H1 (cell line): ENCODE results near the gene PIF1. TPM values are rescaled to one million over a fixed set of nuclear protein-coding genes. Genes with fewer than 3 reads are reported as not detected.

ENCODE experiments used
- ASH2L ChIP-seq: fragments of 200-600, 300-600 bp; sonication (generic); IDR thresholded peaks from one replicate; pipeline ENCODE4 v1.7.1; 2017; ENCODE audit warnings: low read length
- BACH1 ChIP-seq: IDR thresholded peaks from 2 replicates; pipeline ENCODE4 v1.6.1; 2012; ENCODE audit warnings: low read length, improper control_type of control experiment
- BCL11A ChIP-seq, 2 experiments: IDR thresholded peaks; one replicate each; pipeline ENCODE4 v1.6.1; 2011; ENCODE audit warnings: low read depth in 2 of 2, low read length in 2 of 2, mild to moderate bottlenecking in 2 of 2
- BRCA1 ChIP-seq: IDR thresholded peaks from 2 replicates; pipeline ENCODE4 v1.6.1; 2012; ENCODE audit warnings: low read depth, low read length, improper control_type of control experiment
- CBX5 ChIP-seq: fragments of 300-800, 300-1000 bp; sonication (generic); IDR thresholded peaks from 2 replicates; pipeline ENCODE4 v1.7.1; 2016; ENCODE audit warnings: antibody characterized with exemption, low read length, low read depth
- HDAC2 ChIP-seq, 2 experiments: fragments of 300-600 bp in 1 of 2; sonication (generic) in 1 of 2; IDR thresholded peaks; 2 replicates each; pipeline ENCODE4 v1.6.1; 2011 to 2012; ENCODE audit warnings: low read depth in 2 of 2, low read length in 2 of 2, mild to moderate bottlenecking in 2 of 2, moderate library complexity in 2 of 2, borderline replicate concordance in 1 of 2, inconsistent platforms in 1 of 2
- JUN ChIP-seq: IDR thresholded peaks from 2 replicates; pipeline ENCODE4 v1.6.1; 2011; ENCODE audit warnings: low read depth, mild to moderate bottlenecking, improper control_type of control experiment, low read length
- MAFK ChIP-seq: IDR thresholded peaks from 2 replicates; pipeline ENCODE4 v1.6.1; 2012; ENCODE audit warnings: low read depth, mild to moderate bottlenecking, improper control_type of control experiment, low read length
- NANOG ChIP-seq: IDR thresholded peaks from 2 replicates; pipeline ENCODE4 v1.6.1; 2011; ENCODE audit warnings: low read length, low read depth, mild to moderate bottlenecking, inconsistent platforms; ENCODE audit not compliant: insufficient read depth, poor library complexity, severe bottlenecking
- POLR2A ChIP-seq, 2 experiments: IDR thresholded peaks; 1 replicate in 1 of 2; 2 replicates in 1 of 2; pipeline ENCODE4 v1.6.1; 2011; ENCODE audit warnings: low read depth in 2 of 2, low read length in 2 of 2, mild to moderate bottlenecking in 2 of 2; ENCODE audit errors: control extremely low read depth in 1 of 2
- POLR2AphosphoS5 ChIP-seq: IDR thresholded peaks from 2 replicates; pipeline ENCODE4 v1.6.1; 2011; ENCODE audit warnings: low read depth, low read length
- POU5F1 ChIP-seq: IDR thresholded peaks from 2 replicates; pipeline ENCODE4 v1.6.1; 2011; ENCODE audit warnings: low read depth, mild to moderate bottlenecking, low read length, moderate library complexity
- RBBP5 ChIP-seq: IDR thresholded peaks from 2 replicates; pipeline ENCODE4 v1.7.1; 2012; ENCODE audit warnings: low read depth, mild to moderate bottlenecking, inconsistent platforms, low read length, moderate library complexity, borderline replicate concordance
- SIN3A ChIP-seq, 2 experiments: IDR thresholded peaks in 1 of 2; conservative IDR thresholded peaks in 1 of 2; 2 replicates each; pipeline ENCODE4 v1.6.1; 2011 to 2012; ENCODE audit warnings: low read length in 2 of 2, improper control_type of control experiment in 1 of 2, low read depth in 1 of 2, mild to moderate bottlenecking in 1 of 2
- SP1 ChIP-seq: IDR thresholded peaks from 2 replicates; pipeline ENCODE4 v1.6.1; 2011; ENCODE audit warnings: low read depth, low read length
- SP2 ChIP-seq: IDR thresholded peaks from 2 replicates; pipeline ENCODE4 v1.6.1; 2012; ENCODE audit warnings: mild to moderate bottlenecking, low read length, inconsistent platforms
- SP4 ChIP-seq: IDR thresholded peaks from 2 replicates; pipeline ENCODE4 v1.6.1; 2012; ENCODE audit warnings: low read length, inconsistent platforms
- TAF1 ChIP-seq: IDR thresholded peaks from 2 replicates; pipeline ENCODE4 v1.6.1; 2011; ENCODE audit warnings: mild to moderate bottlenecking, low read depth, low read length
- TBP ChIP-seq: IDR thresholded peaks from 2 replicates; pipeline ENCODE4 v1.6.1; 2011; ENCODE audit warnings: low read depth, low read length, improper control_type of control experiment
- TCF12 ChIP-seq: IDR thresholded peaks from 2 replicates; pipeline ENCODE4 v1.6.1; 2011; ENCODE audit warnings: low read depth, mild to moderate bottlenecking, low read length
- ZNF274 ChIP-seq: IDR thresholded peaks from 2 replicates; pipeline ENCODE4 v1.7.0; 2012; ENCODE audit warnings: low read length, borderline replicate concordance; ENCODE audit errors: extremely low read depth
- polyA plus RNA-seq, 7 experiments: library from polyadenylated mRNA; depleted of rRNA in 3 of 7; stranded (reverse) in 5 of 7; unstranded in 2 of 7; fragments of >200 nt in 5 of 7; fragments of 200-250 nt in 2 of 7; gene quantifications; 1 replicate in 5 of 7; 2 replicates in 1 of 7; 4 replicates in 1 of 7; pipeline versions ENCODE4 v1.2.1 to v1.2.3, GENCODE V29; 2011 to 2013; ENCODE audit warnings: missing spikeins in 2 of 7, mixed read lengths in 2 of 7
- total RNA-seq: library from RNA; stranded (reverse); fragmentation: NEBNext Ultra II Directional; extraction: Animal tissue kit (Norgen Biotek cat#: 25700); gene quantifications from 2 replicates; pipeline ENCODE4 v1.2.1, GENCODE V29; 2021
- TF ChIP-seq, protein P1 (sequence below): IDR thresholded peaks from 2 replicates; pipeline ENCODE4 v1.6.1; 2011; ENCODE audit warnings: low read length, improper control_type of control experiment

Gene PIF1
- total and polyA plus RNA-seq, 2 of the 8 experiments (the other 6 are each of a cell fraction or from before 2014, with no cell fraction given), result 73.3 to 138 TPM

DNA sequence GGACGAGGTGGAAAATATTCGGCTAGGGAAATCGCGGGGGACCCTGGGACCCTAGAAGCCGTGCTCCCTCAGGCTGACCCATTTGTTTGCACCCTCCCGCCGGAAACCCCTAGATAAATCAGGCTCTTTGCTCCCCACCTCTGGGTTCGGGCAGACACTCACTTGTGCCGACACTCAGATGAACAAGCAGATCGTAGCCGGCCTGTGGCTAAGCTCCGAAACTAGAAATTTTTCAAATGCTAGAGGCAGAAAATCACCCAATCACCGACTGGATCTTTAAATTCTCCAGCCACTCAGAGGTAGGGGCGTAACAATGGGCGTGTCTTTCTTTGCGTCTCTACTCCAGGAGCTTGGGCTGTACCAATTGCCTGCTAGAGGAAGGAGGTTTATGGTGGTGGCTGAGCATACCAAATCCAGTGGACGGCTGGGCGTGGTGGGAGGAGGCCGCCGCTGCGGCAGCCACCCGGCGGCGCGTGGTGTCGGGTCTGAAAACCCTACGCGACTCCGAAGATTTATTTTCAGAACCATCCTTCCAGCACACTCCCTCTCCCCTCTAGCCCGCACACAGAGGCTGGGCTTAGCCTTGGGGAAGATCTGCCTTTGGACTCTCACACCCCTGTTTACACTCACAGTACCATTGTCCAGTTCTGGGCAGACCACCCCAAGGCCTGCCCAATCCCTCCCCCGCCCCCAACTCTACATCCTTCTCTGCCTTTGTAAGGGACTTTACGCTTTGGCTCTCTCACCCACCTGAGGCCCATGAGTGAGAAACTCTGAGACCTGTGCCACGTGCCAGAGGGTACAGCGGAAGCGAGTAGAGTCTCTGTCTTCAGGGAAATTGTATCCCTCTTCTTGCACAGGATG lies at the start of gene PIF1 (continued):
- TF ChIP-seq SP2 (no peak), TCF12 (no peak), RBBP5 (peak; percentile 68; the same call in 1 of the 2 replicates), SP4 (peak; percentile 65), POU5F1 (no peak), MAFK (no peak), BCL11A (IDR thresholded peaks at IDR 0.05; ENCODE audit: low read depth in 2 of 2, low read length in 2 of 2) (no peak), POLR2AphosphoS5 (peak; percentile 89), BACH1 (no peak; the same call in none of the 2 replicates), CBX5 (no peak), JUN (no peak), TAF1 (peak; percentile 96), TBP (peak; percentile 86), BRCA1 (no peak), ZNF274 (no peak), HDAC2 (IDR thresholded peaks at IDR 0.05; ENCODE audit: borderline replicate concordance in 1 of 2, low read depth in 2 of 2, low read length in 2 of 2) (peak in 1 of 2 experiments; percentile 77; a peak in 2 of 4 replicates), NANOG (no peak), SIN3A (conservative IDR thresholded peaks at IDR 0.05 in 1 of 2, IDR thresholded peaks at IDR 0.05 in 1 of 2; ENCODE audit: low read depth in 1 of 2, low read length in 2 of 2) (0 out of 4 replicates have a peak, but pooled peaks have one; percentile 50 to 63), ASH2L (peak; percentile 85), SP1 (peak; percentile 93), POLR2A (IDR thresholded peaks at IDR 0.05; ENCODE audit: control extremely low read depth in 1 of 2, low read depth in 2 of 2, low read length in 2 of 2) (peak; percentile 84 to 97)
- TF ChIP-seq, protein P1, sequence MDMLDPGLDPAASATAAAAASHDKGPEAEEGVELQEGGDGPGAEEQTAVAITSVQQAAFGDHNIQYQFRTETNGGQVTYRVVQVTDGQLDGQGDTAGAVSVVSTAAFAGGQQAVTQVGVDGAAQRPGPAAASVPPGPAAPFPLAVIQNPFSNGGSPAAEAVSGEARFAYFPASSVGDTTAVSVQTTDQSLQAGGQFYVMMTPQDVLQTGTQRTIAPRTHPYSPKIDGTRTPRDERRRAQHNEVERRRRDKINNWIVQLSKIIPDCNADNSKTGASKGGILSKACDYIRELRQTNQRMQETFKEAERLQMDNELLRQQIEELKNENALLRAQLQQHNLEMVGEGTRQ, result no peak
